ENCODE results near the gene SHISAL2A.
"Not testable (repeated sequence)": the region's sequence is repeated elsewhere in the genome, so short reads cannot be mapped to it uniquely, and the experiment has no call there.

SHISAL2A gene

GRCh38 chr1:52692697-52693096 is 59.7 kb downstream of the SHISAL2A start:
- no peak for DNase-seq

DNA sequence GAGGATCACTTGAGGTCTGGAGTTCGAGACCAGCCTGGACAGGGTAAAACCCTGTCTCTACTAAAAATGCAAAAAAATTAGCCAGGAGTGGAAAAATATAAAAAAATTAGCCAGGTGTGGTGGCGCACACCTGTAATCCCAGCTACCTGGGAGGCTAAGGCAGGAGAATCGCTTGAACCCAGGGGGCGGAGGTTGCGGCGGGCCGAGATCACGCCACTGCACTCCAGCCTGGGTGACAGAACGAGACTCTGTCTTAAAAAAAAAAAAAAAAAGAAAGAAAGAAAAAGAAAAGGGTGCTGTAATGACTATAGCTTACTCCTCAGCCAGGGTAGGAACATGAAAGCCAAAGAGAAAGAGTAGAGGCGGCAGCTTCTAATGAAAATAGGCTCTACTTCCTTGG is 60.4 kb downstream of the SHISAL2A start:
- DNase-seq: not testable (repeated sequence)

- no peak for DNase-seq
These were observed 60.9 kb downstream of the SHISAL2A start for GRCh38 chr1:52693843-52694242.

GRCh38 chr1:52695627-52696026 is 62.7 kb downstream of the SHISAL2A start:
- no peak for DNase-seq

DNA sequence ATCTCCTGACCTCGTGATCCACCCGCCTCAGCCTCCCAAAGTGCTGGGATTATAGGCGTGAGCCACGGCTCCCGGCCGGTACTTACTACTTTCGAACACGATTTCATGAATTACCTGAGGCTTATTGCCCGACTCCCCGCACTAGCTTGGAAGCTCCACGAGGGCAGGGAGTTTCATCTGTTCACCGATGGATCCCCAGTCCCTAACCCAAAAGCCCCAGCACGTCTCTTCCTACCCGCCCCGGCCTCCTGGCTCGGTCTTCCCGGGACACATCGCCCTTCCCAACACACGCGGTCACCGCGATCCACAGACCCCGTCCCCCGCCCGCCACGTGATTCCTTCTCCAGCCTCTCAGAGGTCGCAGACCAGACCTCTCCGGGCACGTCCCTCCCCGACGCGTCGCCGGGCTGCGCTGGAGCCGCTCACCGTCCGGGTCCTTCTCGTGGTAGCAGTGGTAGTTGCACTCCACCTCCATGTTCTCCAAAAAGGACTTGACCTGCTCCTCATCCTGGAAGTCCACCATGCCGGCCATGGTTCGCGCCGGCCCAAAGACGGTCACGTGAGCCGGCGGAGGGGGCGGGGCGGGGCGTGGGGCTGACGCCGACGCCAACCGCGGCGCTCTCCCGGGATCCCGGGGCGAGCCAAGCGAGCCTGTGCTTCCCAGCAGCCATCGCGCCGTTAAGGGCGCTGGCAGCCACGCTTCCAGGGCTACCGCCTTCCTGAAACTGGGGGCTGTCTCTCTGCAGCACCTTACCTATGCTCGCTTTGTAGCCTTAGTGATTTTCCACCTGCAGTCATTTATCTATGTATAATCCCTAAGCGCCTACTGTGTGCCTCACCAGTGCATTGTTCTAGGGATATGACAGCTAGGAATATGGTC is 65.1 kb downstream of the SHISAL2A start, which contains the start of gene COA7:
Gene COA7 (minus strand): TSS at position 553 of the 880 bp plus-strand sequence. CDS start 21 bp downstream, at position 532.
- peak; percentile 91 for DNase-seq

DNA sequence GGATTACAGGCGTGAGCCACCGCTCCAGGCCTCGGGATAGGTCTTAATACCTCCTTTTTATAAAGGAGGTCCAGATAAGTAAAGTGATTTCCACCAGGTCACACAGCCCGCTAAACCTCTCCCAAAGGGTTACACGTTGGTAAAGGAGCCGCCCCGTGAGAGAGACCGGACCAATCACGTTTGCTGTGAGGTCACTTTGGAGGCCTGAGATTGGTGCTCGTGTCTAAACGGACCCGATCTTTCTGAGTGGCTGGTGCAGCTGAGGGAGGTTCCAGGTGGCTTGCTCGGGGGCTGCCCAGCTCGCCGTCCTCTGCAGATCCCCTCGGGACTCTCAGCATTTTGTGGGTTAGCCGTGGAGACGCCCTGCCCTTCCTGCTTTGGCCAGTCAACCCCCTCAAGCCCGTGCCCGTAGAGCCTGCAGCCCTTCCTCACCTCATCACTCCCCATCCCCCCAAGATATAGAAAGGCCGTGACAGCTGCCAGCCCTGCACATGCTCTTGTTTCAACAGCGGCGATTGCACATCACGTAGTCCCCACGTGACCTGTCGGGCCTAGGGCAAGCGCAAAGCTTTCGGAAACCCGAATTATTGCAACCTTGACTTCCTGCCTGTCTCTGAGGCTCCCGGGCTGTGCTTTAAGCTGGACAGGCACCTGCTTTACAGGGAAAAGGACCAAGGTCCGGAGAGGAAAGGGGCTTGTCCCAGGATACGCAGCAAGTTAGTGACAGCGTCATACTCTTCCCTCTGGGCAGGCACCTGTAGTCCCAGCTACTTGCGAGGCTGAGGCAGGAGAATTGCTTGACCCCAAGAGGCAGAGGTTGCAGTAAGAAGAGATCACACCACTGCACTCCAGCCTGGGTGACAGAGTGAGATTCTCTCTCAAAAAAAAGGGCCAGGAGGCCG is 70.2 kb downstream of the SHISAL2A start:
- DNase-seq: peak; percentile 59

DNA sequence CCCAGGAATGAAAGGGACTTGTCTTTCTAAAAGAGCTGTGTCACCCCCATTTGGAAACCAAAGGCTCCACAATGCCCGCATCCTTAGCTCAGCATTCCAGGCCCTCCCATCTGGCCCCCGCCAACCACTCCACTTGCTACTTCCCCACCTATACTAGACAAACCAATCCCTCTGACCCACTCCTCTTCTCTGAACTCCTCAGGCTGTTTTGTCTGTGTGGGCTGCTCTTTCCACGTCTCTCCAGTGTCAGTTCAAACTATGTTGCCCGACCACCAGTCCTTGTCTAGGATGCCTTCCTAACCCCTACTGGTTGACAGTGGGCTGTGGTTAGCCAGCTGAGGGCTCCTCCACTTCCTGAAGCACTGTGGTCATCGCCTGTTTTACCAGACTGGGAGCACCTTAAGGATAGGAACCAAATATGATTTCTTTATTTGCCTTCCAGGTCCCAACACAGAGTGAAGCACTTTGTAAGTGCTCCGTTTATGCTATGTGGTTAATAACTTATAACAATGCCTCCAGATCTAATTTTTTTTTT is 73.2 kb downstream of the SHISAL2A start:
- DNase-seq: no peak

All from NCI-H2171 (cell line).